Mesendoderm (in vitro differentiated cells): ENCODE measurements around the gene GYPC.

Source experiments
- DNase-seq: peaks from one replicate; pipeline ENCODE4 v3.0.0; 2013
- H2AK5ac ChIP-seq: 2 replicates; pipeline ENCODE4 v1.6.1; 2013; ENCODE audit warnings: low read length, inconsistent platforms
- H2BK120ac ChIP-seq: 2 replicates; pipeline ENCODE4 v1.6.1; 2013; ENCODE audit warnings: low read depth, mild to moderate bottlenecking, low read length, moderate library complexity, mixed read lengths
- H2BK15ac ChIP-seq: replicated peaks from 2 replicates; pipeline ENCODE4 v1.6.1; 2013; ENCODE audit warnings: low read depth, mild to moderate bottlenecking, moderate library complexity
- H2BK5ac ChIP-seq: 2 replicates; pipeline ENCODE4 v1.6.1; 2013; ENCODE audit warnings: low read length, inconsistent platforms
- H3K18ac ChIP-seq: 2 replicates; pipeline ENCODE4 v1.6.1; 2013; ENCODE audit warnings: mild to moderate bottlenecking, low read length, mixed read lengths
- H3K23ac ChIP-seq: one replicate; pipeline ENCODE4 v1.6.1; 2013; ENCODE audit warnings: low read length
- H3K27ac ChIP-seq: 2 replicates; pipeline ENCODE4 v1.5.1; 2013; ENCODE audit warnings: low read depth, mild to moderate bottlenecking, inconsistent platforms, low read length, moderate library complexity
- H3K27me3 ChIP-seq: 2 replicates; pipeline ENCODE4 v1.6.1; 2013; ENCODE audit warnings: low read length, control low read depth, mild to moderate bottlenecking, inconsistent platforms; ENCODE audit not compliant: insufficient read depth, poor library complexity
- H3K36me3 ChIP-seq: 2 replicates; pipeline ENCODE4 v1.6.1; 2013; ENCODE audit warnings: low read length, inconsistent platforms; ENCODE audit not compliant: control insufficient read depth, insufficient read depth
- H3K4ac ChIP-seq: one replicate; pipeline ENCODE4 v1.6.1; 2013; ENCODE audit warnings: low read depth, mild to moderate bottlenecking, low read length, moderate library complexity
- H3K4me1 ChIP-seq: 2 replicates; pipeline ENCODE4 v1.6.1; 2013; ENCODE audit warnings: low read depth, low read length, inconsistent platforms; ENCODE audit not compliant: control insufficient read depth
- H3K4me2 ChIP-seq: 2 replicates; pipeline ENCODE4 v1.6.1; 2013; ENCODE audit warnings: low read length
- H3K4me3 ChIP-seq: 2 replicates; pipeline ENCODE4 v1.5.1; 2013; ENCODE audit warnings: mild to moderate bottlenecking, low read length
- H3K56ac ChIP-seq: one replicate; pipeline ENCODE4 v1.6.1; 2013; ENCODE audit warnings: low read length
- H3K79me1 ChIP-seq: 2 replicates; pipeline ENCODE4 v1.6.1; 2013; ENCODE audit warnings: low read length, inconsistent platforms
- H3K79me2 ChIP-seq: 2 replicates; pipeline ENCODE4 v1.6.1; 2013; ENCODE audit warnings: mild to moderate bottlenecking, low read length; ENCODE audit not compliant: control insufficient read depth, insufficient read depth
- H3K9ac ChIP-seq: 2 replicates; pipeline ENCODE4 v1.6.1; 2013; ENCODE audit warnings: low read length, inconsistent platforms
- H4K5ac ChIP-seq: one replicate; pipeline ENCODE4 v1.6.1; 2013; ENCODE audit warnings: low read length
- H4K8ac ChIP-seq: one replicate; pipeline ENCODE4 v1.6.1; 2013; ENCODE audit warnings: low read depth, mild to moderate bottlenecking, control low read depth, low read length, moderate library complexity
- WGBS: extraction: QIAGEN DNeasy Blood & Tissue Kit; methylation state at CpG from one replicate; pipeline ENCODE4 v1.1.7; 2013; ENCODE audit warnings: low lambda C conversion rate, missing lambda C conversion rate; ENCODE audit not compliant: insufficient coverage; ENCODE audit errors: extremely low coverage; 5-methylcytosine and 5-hydroxymethylcytosine counted together

The GYPC gene

GRCh38 chr2:126732682-126733245 lies 76.8 kb downstream of the GYPC start:
- Histone ChIP-seq H3K23ac (no peak overlapping the region), H3K4me2 (no peak overlapping the region), H2BK120ac (no peak overlapping the region), H4K5ac (no peak overlapping the region), H3K79me2 (no peaks in the 10 kb centered on the region), H3K56ac (no peak overlapping the region), H3K4me1 (no peaks in the 10 kb centered on the region), H2BK5ac (no peak overlapping the region), H2AK5ac (no peak overlapping the region), H3K18ac (no peak overlapping the region), H3K79me1 (no peaks in the 10 kb centered on the region), H2BK15ac (no peak overlapping the region), H3K9ac (no peak overlapping the region), H3K36me3 (no peaks in the 10 kb centered on the region), H3K27me3 (no peaks in the 10 kb centered on the region), H3K27ac (no peak overlapping the region), H3K4ac (no peak overlapping the region), H4K8ac (no peak overlapping the region), H3K4me3 (no peak overlapping the region)
- no CpG with 5 or more reads among the region's 7 CpGs for WGBS
- no peak for DNase-seq

- no peak overlapping the region for H3K4me3 ChIP-seq
- H3K27me3 ChIP-seq, result no peaks in the 10 kb centered on the region
- H3K4me2 ChIP-seq, result no peak overlapping the region
- DNase-seq, result no peak
- H3K79me1 ChIP-seq, result no peaks in the 10 kb centered on the region
- H4K5ac ChIP-seq, result no peak overlapping the region
- no peak overlapping the region for H3K18ac ChIP-seq
- H3K4ac ChIP-seq, result no peak overlapping the region
- H4K8ac ChIP-seq, result no peak overlapping the region
- H3K9ac ChIP-seq, result no peak overlapping the region
- H2BK5ac ChIP-seq, result no peak overlapping the region
- no peak overlapping the region for H3K27ac ChIP-seq
- WGBS, result no CpG with 5 or more reads among the region's 1 CpG
- no peaks in the 10 kb centered on the region for H3K79me2 ChIP-seq
- H3K56ac ChIP-seq, result no peak overlapping the region
- no peak overlapping the region for H2BK15ac ChIP-seq
- no peak overlapping the region for H2AK5ac ChIP-seq
- no peak overlapping the region for H2BK120ac ChIP-seq
- H3K23ac ChIP-seq, result no peak overlapping the region
- H3K36me3 ChIP-seq, result no peaks in the 10 kb centered on the region
- H3K4me1 ChIP-seq, result no peaks in the 10 kb centered on the region
Observed at GRCh38 chr2:126733795-126734194, 77.8 kb downstream of the GYPC start.

- DNase-seq, result no peak
- Histone ChIP-seq H3K4me2 (no peak overlapping the region), H3K79me1 (no peaks in the 10 kb centered on the region), H3K79me2 (no peaks in the 10 kb centered on the region), H4K8ac (no peak overlapping the region), H2BK15ac (no peak overlapping the region), H3K27me3 (no peaks in the 10 kb centered on the region), H3K23ac (no peak overlapping the region), H3K9ac (no peak overlapping the region), H3K4me3 (no peak overlapping the region), H3K56ac (no peak overlapping the region), H3K4ac (no peak overlapping the region), H4K5ac (no peak overlapping the region), H3K27ac (no peak overlapping the region), H2AK5ac (no peak overlapping the region), H3K18ac (no peak overlapping the region), H3K4me1 (no peaks in the 10 kb centered on the region), H3K36me3 (no peaks in the 10 kb centered on the region), H2BK5ac (no peak overlapping the region), H2BK120ac (no peak overlapping the region)
- no CpG with 5 or more reads among the region's 8 CpGs for WGBS
Observed at GRCh38 chr2:126736133-126736874, 80.3 kb downstream of the GYPC start.

GRCh38 chr2:126739141-126739540 lies 83.2 kb downstream of the GYPC start:
- Histone ChIP-seq H4K5ac (no peak overlapping the region), H3K56ac (no peak overlapping the region), H3K79me1 (no peaks in the 10 kb centered on the region), H3K79me2 (no peaks in the 10 kb centered on the region), H3K36me3 (no peaks in the 10 kb centered on the region), H4K8ac (no peak overlapping the region), H3K23ac (no peak overlapping the region), H3K4me1 (no peaks in the 10 kb centered on the region), H3K4me3 (no peak overlapping the region), H2BK120ac (no peak overlapping the region), H3K4me2 (no peak overlapping the region), H3K18ac (no peak overlapping the region), H2BK15ac (no peak overlapping the region), H3K27me3 (no peaks in the 10 kb centered on the region), H3K4ac (no peak overlapping the region), H2AK5ac (no peak overlapping the region), H2BK5ac (no peak overlapping the region), H3K9ac (no peak overlapping the region), H3K27ac (no peak overlapping the region)
- no peak for DNase-seq
- no CpG with 5 or more reads among the region's 1 CpG for WGBS

- no peak overlapping the region for H2BK15ac ChIP-seq
- H3K23ac ChIP-seq, result no peak overlapping the region
- no peaks in the 10 kb centered on the region for H3K79me2 ChIP-seq
- H4K8ac ChIP-seq, result no peak overlapping the region
- H3K18ac ChIP-seq, result no peak overlapping the region
- H2AK5ac ChIP-seq, result no peak overlapping the region
- no peak overlapping the region for H3K56ac ChIP-seq
- H2BK5ac ChIP-seq, result no peak overlapping the region
- no peaks in the 10 kb centered on the region for H3K79me1 ChIP-seq
- WGBS, result no CpG with 5 or more reads among the region's 3 CpGs
- H4K5ac ChIP-seq, result no peak overlapping the region
- no peaks in the 10 kb centered on the region for H3K36me3 ChIP-seq
- DNase-seq, result no peak
- H3K4me1 ChIP-seq, result no peaks in the 10 kb centered on the region
- H3K27me3 ChIP-seq, result no peaks in the 10 kb centered on the region
- H2BK120ac ChIP-seq, result no peak overlapping the region
- H3K9ac ChIP-seq, result no peak overlapping the region
- H3K4me2 ChIP-seq, result no peak overlapping the region
- no peak overlapping the region for H3K4ac ChIP-seq
- H3K27ac ChIP-seq, result no peak overlapping the region
- no peak overlapping the region for H3K4me3 ChIP-seq
Observed at GRCh38 chr2:126744640-126745039, 88.7 kb downstream of the GYPC start.
